Fibroblast of lung (primary cell): Measurements from ENCODE around the gene TMEM131L.

Experiments used
- CTCF ChIP-seq, 2 donors: IDR thresholded peaks in 1 of 2; conservative IDR thresholded peaks in 1 of 2; 1 replicate in 1 of 2; 2 replicates in 1 of 2; pipeline ENCODE4 v1.5.1; 2011 to 2012; ENCODE audit warnings: low read length in 2 of 2, control low read depth in 1 of 2, inconsistent platforms in 1 of 2, low read depth in 1 of 2, mild to moderate bottlenecking in 1 of 2
- EZH2 ChIP-seq: IDR thresholded peaks from 2 replicates; pipeline ENCODE4 v1.5.1; 2012; ENCODE audit warnings: low read length, control low read depth, mild to moderate bottlenecking; ENCODE audit errors: missing control alignments

- TF ChIP-seq CTCF (conservative IDR thresholded peaks at IDR 0.05 in 1 of 2, IDR thresholded peaks at IDR 0.05 in 1 of 2; ENCODE audit: low read depth in 1 of 2, low read length in 2 of 2), result no peak
- TF ChIP-seq EZH2, result no peak
Observed at GRCh38 chr4:153532636-153533035, 66.5 kb downstream of the TMEM131L start.
